Measurements from ENCODE around the gene RAD52.
"Not testable (repeated sequence)": the region's sequence is repeated elsewhere in the genome, so short reads cannot be mapped to it uniquely, and the experiment has no call there.

RAD52 gene

GRCh38 chr12:966724-967123 is 17.2 kb upstream of the RAD52 start:
- no peak for DNase-seq

GRCh38 chr12:958588-959123 is 9.2 kb upstream of the RAD52 start:
- DNase-seq: no peak

GRCh38 chr12:955939-956338 is 6.4 kb upstream of the RAD52 start:
- no peak for DNase-seq

GRCh38 chr12:954741-955140 is 5.2 kb upstream of the RAD52 start:
- DNase-seq: no peak

- DNase-seq: peak; percentile 17
Measured at GRCh38 chr12:953776-954175, 4.3 kb upstream of the RAD52 start.

- DNase-seq: no peak
Measured at GRCh38 chr12:951176-951575, 1.7 kb upstream of the RAD52 start.

GRCh38 chr12:948238-948637 is 1.3 kb downstream of the RAD52 start:
- DNase-seq: no peak

- DNase-seq: no peak
Measured at GRCh38 chr12:946631-947030, 2.9 kb downstream of the RAD52 start.

GRCh38 chr12:946212-946611 is 3.3 kb downstream of the RAD52 start:
- no peak for DNase-seq

GRCh38 chr12:944211-944610 is 5.3 kb downstream of the RAD52 start:
- DNase-seq: no peak

- DNase-seq: no peak
Measured at GRCh38 chr12:943051-943450, 6.4 kb downstream of the RAD52 start.

GRCh38 chr12:938810-939209 is 10.7 kb downstream of the RAD52 start:
- no peak for DNase-seq

GRCh38 chr12:936377-937345 is 12.8 kb downstream of the RAD52 start:
- no peak for DNase-seq

GRCh38 chr12:935891-936290 is 13.6 kb downstream of the RAD52 start:
- not testable (repeated sequence) for DNase-seq

- DNase-seq: no peak
Measured at GRCh38 chr12:931591-931990, 17.9 kb downstream of the RAD52 start.

GRCh38 chr12:931060-931459 is 18.4 kb downstream of the RAD52 start:
- DNase-seq: no peak

GRCh38 chr12:926641-927040 is 22.9 kb downstream of the RAD52 start:
- no peak for DNase-seq

GRCh38 chr12:922285-922684 is 27.2 kb downstream of the RAD52 start:
- no peak for DNase-seq

GRCh38 chr12:920676-921075 is 28.8 kb downstream of the RAD52 start:
- no peak for DNase-seq

GRCh38 chr12:916712-917445 is 32.6 kb downstream of the RAD52 start:
- DNase-seq: no peak

GRCh38 chr12:916240-916639 is 33.3 kb downstream of the RAD52 start:
- DNase-seq: no peak

- no peak for DNase-seq
Measured at GRCh38 chr12:915090-915489, 34.4 kb downstream of the RAD52 start.

- no peak for DNase-seq
Measured at GRCh38 chr12:913919-914698, 35.4 kb downstream of the RAD52 start.
